Activated CD8-positive, alpha-beta memory T cell treated with anti-CD3 and anti-CD28 coated beads, Interleukin-2, amount 50 U/mL, for 1 hour (primary cell): ENCODE measurements around the gene RAPGEF3.

Source experiments
- DNase-seq: peaks from one replicate; pipeline ENCODE4 v3.0.0-alpha.2; 2020; ENCODE audit errors: extremely low read depth

Gene RAPGEF3

DNA sequence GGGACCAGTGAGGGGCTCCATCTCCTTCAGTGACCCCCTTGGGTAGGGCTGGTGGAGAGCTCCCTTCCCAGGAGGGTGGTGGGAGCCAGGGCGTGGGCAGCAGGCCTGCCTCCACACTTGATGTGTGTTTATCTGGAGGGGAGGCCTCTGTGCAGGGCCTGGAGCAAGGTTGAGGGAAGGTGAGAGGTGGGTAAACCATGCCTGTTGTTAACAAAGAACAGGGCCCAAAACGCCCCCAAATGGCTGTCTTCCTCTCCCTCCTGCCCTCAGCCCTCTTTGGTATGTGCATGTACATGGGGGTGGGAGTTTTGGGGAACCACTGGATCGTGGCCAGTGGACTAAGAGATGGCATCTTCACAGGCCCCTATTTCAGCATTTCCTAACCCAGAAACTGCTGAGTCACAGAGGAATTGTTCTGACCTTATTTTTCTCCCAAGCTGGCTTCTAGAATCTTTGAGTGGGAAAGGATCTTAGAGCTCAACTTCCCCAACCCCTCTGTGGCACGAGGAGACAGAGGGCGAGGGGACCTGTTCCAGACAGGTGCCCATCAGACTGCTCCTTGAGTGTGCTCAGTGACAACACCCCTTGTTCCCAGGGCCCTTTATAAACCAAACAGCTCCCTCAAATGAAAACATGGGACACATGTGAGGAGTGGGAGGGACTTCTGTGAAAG, 17.9 kb upstream of the RAPGEF3 start:
- no peak for DNase-seq

DNA sequence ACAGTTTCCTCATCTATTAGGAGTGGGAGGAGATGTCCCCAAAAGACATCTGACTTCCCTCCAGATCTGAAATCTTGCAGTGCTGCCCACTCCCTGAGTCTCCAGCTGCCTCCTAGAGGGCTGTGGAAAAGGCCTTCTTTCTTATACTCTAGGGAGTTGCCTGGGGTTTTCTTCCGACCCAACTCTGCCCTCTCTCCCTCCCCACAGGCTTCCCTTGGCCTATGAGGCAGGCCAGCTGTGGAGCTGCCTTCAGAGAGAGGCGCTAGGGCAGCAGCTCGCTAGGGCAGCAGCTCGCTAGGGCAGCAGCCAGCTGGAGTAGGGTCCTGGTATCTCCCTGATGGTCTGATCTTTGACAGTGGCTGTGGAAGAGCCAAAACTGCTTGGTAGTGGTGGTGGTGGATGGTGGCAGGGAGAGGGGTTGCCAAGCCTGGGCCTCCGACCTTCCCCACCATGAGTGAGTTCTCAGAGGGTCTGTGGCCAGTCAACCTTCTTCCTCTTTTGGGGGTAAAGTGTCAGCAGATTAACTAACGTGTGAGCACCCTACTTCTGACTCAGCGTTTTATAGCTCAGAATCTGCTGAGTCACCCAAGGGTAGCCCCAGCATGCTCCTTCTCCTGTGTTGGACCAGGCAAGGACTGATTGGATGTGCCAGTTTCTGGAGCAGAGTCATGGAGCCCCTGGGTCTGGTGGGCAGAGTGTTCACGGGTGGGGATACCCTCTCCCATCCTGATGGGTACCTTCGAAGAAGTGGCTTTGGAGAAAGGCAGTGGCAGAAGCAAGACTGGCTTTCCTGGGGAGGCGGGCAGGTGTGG, 16.6 kb upstream of the RAPGEF3 start:
- DNase-seq: no peak

DNA sequence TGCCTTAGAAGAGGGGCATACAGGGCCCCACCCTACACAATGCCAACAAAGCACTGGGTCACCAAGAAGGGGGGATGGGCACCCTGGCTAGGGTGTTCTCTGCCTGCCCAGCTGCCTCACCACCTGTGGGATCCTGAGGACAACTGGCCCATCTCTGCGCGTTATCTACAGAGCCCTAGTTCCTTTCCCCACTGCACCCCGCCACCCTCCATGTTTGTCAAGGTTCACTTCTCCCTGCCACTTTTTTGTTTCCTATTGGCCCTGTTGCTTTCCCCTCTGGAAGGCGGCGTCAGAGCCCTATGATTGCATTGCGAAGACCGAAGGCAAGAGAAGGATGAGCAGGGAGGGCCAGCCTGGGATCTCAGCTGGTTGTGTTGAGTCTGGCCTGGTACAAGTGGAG, 16.0 kb upstream of the RAPGEF3 start:
- no peak for DNase-seq

DNA sequence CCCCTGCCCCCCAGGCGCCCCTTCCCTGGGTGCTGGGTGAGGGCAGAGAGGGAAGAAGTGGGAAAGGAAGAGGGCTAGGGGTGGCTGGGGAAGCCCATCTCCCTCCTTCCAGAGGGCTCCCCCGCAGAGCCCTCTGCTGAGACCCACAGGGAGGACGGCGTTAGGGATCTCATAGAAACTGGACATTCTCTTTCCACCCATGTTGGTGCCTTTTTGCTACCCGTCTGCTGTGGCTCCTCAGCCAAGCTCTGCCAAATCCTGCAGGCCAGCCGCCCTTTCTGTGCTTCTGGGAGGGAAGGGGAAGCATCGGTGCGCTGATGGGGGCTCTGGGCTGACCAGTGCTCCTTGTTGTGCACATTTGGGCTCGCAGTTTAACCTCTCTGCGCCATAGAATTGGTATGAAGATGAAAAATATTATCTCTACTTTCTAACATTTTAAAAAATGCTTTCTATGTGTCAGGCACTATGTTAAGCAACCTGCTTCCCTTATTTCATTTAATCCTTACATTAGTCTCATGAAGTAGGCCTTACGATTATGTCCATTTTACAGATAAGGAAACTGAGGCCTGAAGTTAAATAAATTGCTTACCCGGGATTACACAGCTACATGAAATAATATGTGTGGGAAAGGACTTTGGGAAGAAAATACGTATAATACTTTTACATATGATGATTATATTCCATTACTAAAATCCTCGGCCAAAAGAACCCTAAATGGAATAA, 15.3 kb upstream of the RAPGEF3 start:
- DNase-seq: no peak

- DNase-seq: no peak
Observed at GRCh38 chr12:47773062-47773857, 14.6 kb upstream of the RAPGEF3 start, which contains the start of gene SLC48A1. SLC48A1 (plus strand) TSS chr12:47773238; CDS start chr12:47773305, 67 bp downstream.

DNA sequence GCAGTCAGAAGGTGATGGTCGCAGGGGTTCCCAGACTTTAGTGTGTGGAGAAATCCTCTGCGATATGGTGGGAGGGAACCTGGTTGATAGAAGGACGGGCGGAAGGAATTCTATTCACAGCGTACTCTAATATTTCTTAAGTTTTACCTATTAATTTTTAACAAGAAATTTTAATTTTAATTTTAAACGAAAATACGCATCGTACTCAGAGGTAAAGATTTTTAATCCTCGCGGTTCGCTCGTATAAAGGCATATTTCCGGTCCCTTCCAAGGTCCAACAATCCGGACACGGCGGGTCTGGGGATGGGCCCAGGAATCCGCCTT, 14.0 kb upstream of the RAPGEF3 start:
- no peak for DNase-seq

DNA sequence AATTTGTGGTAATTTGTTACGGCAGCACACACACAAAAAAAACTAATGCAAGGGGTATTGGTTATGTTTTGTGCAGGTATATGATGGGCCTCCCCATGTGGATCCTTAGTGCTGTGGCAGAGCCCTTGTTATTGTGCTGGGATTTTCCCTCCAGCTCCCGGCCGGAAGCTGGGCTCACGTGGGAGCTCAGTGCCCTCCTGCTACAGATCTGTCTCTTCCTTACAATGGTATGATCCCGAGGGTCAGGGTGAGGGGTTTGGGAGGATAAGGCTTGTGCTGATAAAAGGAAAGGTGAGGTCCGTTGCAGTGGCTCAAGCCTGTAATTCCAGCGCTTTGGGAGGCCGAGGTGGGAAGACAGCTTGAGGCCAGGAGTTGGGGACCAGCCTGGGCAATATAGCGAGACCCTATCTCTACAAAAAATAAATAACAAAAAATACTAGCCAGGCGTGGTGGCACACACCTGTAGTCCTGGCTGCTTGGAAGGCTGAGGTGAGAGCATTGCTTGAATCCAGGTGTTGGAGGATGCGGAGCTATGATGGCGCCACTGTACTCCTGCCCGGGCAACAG, 13.5 kb upstream of the RAPGEF3 start:
- no peak for DNase-seq

DNA sequence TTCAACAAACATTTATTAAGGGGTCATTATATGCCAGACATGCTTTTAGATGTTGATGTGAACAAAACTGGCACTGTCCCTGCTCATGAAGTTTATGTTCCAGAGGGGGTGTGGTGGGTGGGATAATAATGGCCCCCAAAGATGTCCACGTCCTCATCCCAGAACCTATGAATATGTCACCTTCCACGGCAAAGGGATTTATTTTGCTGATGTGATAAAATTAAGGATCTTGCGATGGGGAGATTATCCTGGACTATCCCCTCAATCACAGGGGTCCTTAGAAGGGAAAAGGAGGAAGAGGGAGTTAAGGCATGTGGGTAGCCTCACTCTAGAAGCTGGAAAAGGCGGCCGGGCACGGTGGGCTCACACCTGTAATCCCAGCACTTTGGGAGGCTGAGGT, 12.6 kb upstream of the RAPGEF3 start:
- no peak for DNase-seq

DNA sequence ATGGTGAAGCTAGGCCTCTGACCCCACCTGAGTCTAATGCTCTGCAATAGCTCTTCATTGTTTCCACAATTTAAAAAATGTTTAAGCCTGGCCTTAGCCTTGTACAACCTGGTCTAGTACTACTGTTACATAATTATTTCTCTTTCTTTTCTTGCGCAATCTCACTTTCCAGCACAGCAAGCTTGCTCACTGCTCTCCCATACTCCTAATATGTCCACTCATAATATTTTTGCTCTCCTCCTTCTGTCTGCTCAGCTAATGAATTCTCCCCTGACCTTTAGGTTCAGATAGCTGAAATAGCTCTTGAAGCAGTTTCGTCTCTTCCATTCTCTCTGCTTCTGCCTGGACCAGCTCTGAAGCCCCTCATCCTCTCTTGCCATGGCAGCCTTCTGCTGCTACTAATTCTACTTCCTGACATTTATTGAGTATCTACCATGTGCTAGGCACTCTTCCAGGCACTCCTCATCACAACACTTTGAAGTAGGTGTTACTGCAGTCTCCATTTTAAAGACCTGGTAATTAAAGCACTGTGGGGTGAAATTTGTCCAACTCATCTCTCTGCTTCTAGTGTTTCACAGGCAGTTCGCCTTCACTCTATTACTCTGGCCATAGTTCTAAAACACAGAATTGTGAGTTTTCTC, 11.5 kb upstream of the RAPGEF3 start:
- no peak for DNase-seq

DNA sequence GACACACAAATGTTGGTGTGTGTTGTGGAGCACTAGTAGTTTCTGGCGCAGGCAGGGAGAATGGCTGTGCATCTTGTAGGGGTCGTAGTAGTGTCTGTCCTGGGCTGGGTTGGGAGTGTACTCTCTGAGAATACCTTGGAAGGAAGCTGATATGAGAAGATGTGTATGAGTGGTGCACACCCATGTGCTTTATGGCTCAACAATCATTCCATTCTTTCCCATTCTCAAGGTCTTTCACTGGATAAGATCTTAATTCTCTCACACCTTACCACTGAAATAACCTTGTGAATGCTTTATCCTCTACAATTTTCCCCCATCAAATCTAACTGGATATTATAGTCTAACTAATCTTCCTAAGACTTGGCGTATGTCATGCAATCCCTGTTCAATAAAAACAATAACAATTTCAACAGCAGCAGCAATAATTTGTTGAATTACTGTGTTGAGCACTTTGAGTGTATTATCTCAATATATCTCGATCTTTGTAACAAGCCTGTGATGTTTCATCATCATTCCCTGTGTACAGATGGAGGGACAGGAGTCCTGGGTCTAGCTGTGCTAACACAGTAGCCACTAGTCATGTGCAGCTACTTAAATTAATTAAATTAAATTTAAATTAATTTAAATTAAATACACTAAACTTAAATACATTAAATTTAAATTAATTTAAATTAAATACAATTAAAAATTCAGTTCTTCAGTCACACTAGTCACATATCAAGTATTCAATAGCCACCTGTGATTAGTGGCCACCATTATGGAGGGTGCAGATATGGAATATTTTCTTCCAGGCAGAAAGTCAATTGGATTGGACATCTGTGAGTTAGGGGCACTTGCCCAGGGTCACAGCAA, 10.8 kb upstream of the RAPGEF3 start:
- no peak for DNase-seq

GRCh38 chr12:47768323-47768811, 9.7 kb upstream of the RAPGEF3 start:
- DNase-seq: no peak

DNA sequence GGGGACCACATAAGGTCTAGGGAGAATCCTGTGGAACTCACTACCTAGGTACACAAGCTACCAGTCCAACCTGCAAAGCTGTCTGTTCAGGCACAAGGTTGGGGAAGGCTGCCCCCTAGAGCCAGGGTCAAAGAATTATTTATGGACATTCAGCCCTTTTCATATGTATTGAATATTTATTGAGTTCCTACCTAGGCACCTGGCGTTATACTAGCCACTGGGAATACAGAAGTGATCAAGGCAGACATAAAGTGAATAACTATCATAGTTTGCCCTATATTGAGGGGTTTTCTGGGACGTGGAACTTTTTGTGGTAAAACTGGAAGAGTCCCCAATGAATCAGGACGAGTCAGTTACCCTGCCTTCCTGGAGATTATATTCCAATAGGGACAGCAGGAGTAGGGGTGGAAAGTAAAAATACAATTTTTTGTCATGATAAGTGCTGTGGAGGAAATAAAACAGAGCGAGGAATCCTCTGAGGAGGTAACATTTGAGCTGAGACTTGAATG, 8.6 kb upstream of the RAPGEF3 start:
- DNase-seq: peak; percentile 45

DNA sequence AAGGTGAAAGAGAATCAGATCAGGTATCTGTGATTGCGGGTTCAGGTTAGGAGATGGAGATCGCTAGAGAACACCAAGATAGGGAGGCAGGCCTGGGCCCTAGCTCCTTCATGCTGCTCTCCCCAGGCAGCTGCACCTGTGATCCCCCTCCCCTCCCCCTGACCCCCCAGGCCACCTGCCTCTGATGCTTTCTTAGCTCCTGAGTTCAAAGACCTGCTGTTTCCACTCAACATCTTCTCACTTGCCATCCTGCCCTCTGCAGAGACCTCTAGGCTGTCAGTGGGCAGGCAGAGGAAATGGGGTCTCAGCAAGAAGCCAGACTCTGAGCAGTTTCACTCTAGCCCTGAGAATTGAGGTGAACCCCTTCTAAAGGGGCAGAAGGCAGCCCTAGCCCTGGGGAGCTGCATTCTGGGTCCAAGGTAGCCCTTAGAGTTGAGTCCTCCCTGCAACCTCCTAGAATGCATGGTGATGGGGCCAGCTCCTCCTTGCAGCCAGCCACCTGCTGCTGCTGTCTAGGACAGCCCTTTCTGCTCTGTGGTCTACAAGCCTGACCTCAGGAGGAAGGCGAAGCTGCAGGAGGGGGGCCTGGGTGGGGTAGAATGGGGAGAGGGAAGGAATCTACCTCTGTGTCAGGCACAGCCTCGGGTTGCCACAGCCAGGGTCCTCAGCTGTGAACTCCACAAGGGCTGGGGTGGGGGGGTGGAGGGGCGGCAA, 8.0 kb upstream of the RAPGEF3 start:
- no peak for DNase-seq

DNA sequence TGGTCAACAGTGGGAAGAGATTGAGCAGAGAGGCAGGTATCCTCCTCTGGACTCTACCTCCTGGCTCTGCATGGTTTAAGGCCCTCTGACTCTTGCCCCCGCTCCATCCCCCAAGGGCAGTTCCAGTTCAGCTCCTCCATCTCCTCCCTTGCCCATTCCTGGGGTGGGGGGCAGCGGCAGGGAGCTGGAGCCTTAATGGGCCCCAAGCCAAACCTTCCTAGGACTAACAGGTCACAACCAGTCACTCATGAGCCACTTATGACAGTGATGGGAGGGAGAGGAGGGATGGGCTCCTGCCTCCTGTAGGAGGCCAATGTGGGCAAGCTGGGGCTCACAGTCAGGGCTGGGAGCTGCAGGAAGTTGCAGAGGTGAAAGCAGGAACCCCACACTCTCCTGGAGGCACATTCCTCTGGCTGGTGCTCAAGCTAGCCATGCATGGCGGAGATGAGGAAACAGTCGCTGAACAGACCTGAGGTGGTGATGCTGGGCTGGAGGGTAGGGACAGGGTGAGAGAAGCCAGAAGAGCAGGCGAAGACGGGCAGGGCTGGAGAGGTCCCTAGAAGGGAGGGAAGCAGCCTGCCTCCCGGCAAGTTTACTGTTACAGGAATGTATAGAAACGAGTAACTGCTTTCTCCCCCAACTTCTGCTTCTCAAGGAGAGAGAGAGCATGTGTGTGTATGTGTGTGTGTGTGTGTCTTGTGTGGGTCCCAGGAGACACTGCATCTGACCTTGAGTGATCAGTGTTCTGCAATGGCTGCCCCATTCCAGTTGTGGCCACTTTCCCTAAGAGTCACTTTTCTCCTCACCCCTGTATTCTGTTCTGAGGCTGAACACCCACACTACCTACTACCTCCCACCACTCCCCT, 5.0 kb upstream of the RAPGEF3 start:
- no peak for DNase-seq

DNA sequence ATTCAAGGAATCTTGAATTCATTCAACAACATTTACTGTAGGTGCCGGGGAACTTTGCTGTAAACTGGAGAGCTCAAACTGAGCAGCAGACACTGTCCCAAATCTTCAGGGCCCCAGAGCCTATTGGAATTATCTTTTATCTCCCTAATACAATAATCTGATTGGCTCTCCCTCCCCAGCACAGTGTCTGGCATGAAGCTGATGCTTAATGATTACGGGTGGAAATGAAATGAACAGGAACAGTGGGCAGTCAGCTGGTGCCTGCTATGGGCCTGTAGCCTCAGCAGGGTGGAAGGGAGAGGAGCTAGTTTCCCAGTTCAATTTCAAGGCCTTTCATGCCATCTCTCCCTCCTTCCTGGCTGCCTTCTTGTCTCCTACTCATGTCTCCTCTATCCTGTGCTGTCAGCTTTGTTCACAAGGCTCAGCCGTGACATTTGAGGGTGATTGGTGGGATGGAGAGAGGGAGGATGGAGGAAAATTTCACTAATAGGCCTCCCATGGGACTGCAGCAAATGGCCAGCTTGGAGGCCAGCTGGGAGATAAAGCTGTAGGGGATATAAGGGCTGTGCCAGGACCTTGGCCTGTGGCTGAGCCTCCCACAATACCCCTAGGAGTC, 4.3 kb upstream of the RAPGEF3 start:
- no peak for DNase-seq

DNA sequence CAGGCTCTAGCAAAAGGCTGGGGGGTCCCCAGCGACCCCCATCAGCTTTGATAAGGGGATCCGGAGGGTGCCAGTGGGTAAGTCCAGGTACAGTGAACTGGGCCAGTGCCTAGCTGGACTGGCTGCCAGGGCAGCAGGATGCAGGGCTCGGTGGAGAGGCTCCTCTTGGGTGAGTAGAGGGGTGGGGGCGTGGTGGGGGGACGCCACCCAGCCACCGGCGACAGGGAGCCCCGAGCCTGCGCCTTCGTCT, 171 bp downstream of the RAPGEF3 start:
- DNase-seq: no peak

GRCh38 chr12:47757840-47758583, 668 bp downstream of the RAPGEF3 start:
- no peak for DNase-seq
